Stimulated activated CD8-positive, alpha-beta memory T cell treated with anti-CD3 and anti-CD28 coated beads, Interleukin-4, amount 100 ng/mL, for 1 hour (primary cell): Measurements from ENCODE around the gene CCPG1.

ENCODE experiments used
- DNase-seq, 2 donors: peaks; one replicate each; pipeline ENCODE4 v3.0.0-alpha.2; 2020; ENCODE audit warnings: low read depth in 2 of 2, low spot score in 1 of 2

CCPG1 gene

DNA sequence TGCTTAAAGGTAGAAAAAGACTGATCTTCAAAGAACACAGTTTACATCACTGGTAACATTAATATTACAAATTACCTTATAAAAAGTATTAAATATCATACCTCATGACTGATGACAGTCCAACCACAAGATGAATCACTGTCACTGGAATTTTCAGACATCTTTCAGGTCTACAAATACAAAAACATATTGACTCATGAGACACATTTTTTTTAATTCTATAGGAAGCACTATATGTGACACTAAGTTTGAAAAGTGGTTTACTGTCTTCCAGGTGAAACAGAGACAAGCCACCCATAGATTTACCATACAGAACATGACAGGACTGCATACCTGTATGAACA, 18.9 kb downstream of the CCPG1 start:
- no peak for DNase-seq

DNA sequence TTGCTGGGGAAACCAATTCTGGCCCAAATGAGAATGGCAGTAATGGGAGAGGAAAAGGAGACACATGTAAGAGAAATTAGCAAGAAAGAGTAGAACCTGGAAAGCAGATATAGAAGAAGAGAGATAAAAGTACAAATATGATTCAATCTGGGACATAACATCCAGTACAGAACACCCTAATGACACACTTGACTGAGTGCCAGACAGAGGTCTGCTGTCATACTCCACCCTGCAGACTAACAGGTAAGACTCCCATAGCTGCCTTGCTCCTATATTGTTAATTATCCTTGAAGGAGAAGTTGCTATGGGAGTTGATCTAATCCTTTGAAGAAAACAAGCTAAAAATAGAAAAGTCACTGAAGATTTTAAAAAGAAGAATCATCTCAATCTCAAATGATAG, 21.1 kb downstream of the CCPG1 start:
- DNase-seq: no peak

DNA sequence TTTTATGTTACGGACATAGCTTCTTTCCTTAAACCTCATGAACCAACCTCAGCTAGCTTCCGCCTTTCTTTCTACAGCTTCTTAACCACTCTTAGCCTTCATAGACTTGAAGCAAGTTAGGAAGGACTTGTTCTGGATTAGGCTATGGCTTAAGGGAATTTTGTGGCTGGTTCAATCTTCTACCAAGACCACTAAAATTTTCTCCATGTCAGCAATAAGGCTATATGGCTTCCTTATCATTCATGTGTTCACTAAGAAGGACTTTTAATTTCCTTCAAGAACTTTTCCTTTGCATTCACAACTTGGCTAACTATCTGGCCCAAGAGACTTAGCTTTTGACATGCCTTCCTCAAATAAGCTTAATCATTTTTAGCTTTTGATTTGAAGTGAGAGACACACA, 24.5 kb downstream of the CCPG1 start:
- DNase-seq: no peak

GRCh38 chr15:55381595-55381994, 26.6 kb downstream of the CCPG1 start:
- DNase-seq: no peak

GRCh38 chr15:55379095-55379494, 29.1 kb downstream of the CCPG1 start:
- DNase-seq: no peak

DNA sequence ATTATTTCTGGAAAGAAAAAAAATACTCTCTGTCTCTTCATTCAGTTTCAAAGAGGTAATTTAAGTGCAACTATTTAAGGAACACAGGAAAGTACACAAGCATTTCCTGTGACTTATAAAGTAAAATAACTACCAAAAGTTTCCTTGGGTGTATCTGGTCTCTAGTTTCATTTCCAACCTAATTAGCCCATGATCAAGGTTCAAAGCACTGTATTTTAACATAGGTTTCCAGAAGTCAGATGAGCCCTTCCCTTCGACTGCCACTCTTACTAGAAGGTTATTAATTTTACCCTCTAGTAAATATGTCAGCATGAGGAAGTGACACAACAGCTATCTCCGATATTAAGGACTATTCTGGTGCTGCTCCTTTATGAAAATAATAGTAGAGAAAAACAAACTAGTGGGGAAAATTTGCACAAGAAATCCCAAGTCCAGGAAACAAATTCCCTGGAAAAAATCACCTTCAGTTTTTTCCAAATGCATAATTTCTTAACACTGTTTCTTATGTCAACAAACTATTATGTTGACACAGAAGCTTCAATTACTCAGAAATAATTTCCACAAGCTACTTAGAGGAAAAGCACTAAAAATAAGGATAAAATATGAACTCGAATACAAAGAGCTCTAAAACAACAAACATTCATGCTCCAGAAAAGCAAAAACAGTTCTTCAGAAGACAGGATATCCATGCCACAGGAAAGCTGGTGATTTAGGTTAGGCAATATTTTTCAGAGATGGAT, 35.3 kb downstream of the CCPG1 start:
- no peak for DNase-seq

GRCh38 chr15:55366981-55367380, 41.2 kb downstream of the CCPG1 start:
- no peak for DNase-seq

- DNase-seq: no peak
These were observed 45.5 kb downstream of the CCPG1 start for GRCh38 chr15:55362641-55363040.

DNA sequence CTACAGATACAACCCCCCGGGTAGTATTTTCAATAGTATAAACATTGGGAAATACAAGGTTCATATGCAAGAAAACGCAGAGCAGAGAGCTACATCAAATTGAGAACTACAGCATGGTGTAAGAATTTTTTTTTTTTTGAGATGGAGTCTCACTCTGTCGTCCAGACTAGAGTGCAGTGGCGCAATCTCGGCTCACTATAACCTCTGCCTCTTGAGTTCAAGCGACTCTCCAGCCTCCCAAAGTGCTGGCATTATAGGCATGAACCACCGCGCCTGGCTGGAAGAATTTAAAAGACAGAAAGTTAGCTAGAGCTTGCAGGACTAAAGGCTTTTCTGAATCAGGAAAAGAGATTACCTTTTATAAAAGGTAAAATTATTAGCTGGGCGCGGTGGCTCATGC, 47.1 kb downstream of the CCPG1 start:
- no peak for DNase-seq

GRCh38 chr15:55360256-55360655, 47.9 kb downstream of the CCPG1 start:
- DNase-seq: no peak

DNA sequence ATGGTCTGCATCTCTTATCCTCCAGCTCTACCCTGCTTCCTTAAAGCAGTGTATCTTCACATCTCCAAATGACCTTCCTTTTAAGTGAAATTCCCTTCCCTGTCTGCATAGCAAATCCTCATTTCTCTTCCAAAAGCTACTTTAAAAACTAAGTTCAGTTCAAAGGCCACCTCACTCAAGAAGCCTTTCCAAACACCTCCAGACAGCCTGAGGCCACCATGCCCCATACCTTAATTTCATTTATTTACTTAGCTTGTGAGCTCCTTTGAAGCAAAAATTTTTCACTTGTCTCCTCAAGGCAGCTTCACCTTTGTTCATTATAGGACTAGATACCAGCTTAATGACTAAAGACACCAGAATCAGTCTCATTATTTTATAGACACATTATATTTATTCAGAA, 49.7 kb downstream of the CCPG1 start:
- no peak for DNase-seq

- DNase-seq: no peak
These were observed 50.4 kb downstream of the CCPG1 start for GRCh38 chr15:55357774-55358173.

GRCh38 chr15:55356985-55357585, 51.1 kb downstream of the CCPG1 start:
- DNase-seq: no peak

GRCh38 chr15:55353025-55353424, 55.1 kb downstream of the CCPG1 start:
- DNase-seq: no peak

- no peak for DNase-seq
These were observed 58.9 kb downstream of the CCPG1 start for GRCh38 chr15:55349282-55349681.

DNA sequence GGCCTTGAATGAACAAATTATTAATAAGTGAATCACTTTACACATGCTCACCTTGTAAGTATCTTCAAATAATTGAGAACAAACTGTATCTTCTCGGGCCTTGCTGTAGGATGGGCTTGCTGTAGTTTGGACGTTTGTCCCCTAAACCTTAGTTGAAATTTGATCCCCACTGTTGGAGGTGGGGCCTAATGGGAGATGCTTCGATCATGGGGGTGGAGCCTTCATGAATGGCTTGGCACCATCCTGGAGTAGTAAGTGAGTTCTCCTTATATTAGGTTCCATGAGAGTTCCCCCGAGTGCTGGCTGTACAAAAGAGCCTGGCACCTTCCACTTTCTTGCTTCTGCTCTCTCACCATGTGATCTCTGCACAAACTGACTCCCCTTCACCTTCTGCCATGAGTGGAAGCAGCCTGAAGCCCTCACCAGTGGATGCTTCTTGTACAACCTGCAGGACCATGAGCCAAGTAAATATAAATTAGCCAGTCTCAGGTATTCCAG, 59.8 kb downstream of the CCPG1 start:
- DNase-seq: no peak

- no peak for DNase-seq
These were observed 64.0 kb downstream of the CCPG1 start for GRCh38 chr15:55344206-55344605.

DNA sequence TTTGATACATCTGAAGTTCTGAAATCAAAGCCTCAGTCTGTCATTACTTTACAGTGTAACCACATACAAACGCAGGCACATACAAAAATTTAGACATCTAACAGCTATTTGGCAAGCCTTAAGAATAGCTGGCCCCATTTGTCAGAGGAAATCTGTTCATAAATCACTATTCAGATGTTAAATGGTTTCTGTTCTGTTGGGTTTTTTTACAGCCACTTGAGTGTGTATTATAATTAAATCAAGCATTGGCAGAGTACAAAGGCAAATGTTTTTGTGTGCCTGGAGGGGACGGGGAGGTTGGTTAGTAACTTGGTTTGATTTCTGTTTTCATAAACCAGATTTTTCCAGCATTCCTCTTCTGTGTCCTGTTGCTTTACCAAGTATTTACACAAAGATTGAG, 65.0 kb downstream of the CCPG1 start:
- no peak for DNase-seq

GRCh38 chr15:55337160-55337559, 71.0 kb downstream of the CCPG1 start:
- no peak for DNase-seq

- no peak for DNase-seq
These were observed 73.2 kb downstream of the CCPG1 start for GRCh38 chr15:55334997-55335396.

DNA sequence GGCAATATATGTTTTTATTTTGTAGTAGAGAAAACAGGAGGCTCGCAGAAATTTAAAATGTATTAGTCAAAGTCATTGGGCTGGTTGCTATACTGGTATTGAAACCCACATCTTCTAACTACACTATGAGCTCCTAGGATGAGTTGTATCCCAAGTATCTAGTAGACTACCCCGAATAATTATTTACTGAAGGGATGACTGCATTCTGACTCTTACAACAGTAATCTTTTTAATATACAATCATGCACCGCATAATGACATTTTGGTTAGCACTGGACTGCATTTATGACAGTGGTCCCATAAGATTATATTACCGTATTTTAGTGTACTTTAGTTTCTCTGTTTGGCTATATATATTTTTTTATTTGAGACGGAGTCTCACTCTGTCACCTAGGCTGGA, 73.8 kb downstream of the CCPG1 start:
- DNase-seq: no peak

DNA sequence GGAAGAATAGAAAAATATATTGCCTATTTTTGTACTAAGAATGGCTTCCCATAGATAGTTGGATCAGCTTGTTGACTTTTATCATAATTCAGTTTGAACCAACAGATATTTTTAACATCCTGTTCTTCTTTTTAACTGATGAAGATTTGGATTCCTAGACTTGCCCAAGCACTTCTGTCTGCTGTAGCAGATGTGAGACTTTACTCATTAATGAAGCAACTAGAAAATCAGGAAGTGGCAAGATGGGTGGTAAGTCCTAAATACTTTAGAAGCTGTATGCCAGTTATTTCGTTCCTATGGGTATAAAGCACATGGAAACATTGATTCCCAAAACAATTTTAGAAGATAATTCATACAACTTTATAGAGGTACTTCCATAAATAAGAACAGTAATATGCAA, 80.8 kb downstream of the CCPG1 start:
- DNase-seq: no peak

DNA sequence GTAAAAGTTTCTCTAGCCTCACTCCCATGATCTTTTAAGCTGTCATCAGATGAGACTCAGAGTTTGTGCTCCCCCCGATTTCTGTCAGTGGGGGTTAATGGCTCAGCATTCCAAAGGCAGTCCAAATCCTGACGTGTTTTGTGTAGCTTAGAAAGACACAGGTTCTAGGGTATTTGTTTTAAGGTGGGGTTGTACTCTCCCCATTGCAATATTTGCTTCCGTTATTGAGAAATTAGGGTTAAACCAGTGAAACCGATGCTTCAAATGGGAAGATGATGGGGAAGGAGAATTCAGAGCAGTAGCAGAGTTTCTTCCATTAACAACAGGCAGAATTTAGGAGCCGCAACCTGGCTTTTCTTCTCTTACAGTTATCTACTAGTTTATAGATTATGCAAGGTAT, 85.7 kb downstream of the CCPG1 start:
- DNase-seq: no peak
